ENCODE measurements around the gene RIMS3. TPM values are rescaled to one million over a fixed set of nuclear protein-coding genes. Genes with fewer than 3 reads are reported as not detected.
A peak's percentile ranks its signal among the peaks of the same experiment; 100 is the strongest.
"Not testable (repeated sequence)": the region's sequence is repeated elsewhere in the genome, so short reads cannot be mapped to it uniquely, and the experiment has no call there.

The RIMS3 gene
- total RNA-seq, 3 donors from 2014 or later: 0.64 to 4.4 (median 2.6) TPM

DNA sequence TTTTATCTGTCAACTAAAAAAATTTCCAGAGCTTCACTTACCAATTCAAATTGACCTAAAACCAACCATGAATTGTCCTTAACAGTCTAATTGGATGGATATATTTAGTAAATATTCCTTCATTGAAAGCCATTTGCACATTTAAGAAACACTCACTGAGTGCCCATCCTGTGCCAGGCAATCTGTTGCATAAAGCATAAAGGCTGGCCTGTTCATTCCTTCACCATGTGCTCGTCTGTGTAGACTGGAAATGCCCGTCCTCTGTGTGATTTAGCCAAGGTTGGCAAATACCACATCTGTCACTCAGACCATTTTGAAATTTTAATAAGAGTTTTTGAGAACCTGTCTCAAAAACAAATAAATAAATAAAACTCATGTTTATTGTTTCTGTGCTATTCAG, 76.9 kb downstream of the RIMS3 start:
- DNase-seq (ENCODE audit: low spot score in 2 of 2): no peak
- Histone ChIP-seq H3K4me1 (peaks cover 0 to 4% of the 10 kb centered on the region in 2 donors), H3K9me3 (no peaks in the 10 kb centered on the region), H3K27ac (no peak overlapping the region), H3K4me3 (no peak overlapping the region), H3K27me3 (no peaks in the 10 kb centered on the region), H3K36me3 (no peaks in the 10 kb centered on the region)
- intact Hi-C loops (cut with DNase I; ENCODE audit: low total_unique reads): no loop called here
- TF ChIP-seq, protein P1, sequence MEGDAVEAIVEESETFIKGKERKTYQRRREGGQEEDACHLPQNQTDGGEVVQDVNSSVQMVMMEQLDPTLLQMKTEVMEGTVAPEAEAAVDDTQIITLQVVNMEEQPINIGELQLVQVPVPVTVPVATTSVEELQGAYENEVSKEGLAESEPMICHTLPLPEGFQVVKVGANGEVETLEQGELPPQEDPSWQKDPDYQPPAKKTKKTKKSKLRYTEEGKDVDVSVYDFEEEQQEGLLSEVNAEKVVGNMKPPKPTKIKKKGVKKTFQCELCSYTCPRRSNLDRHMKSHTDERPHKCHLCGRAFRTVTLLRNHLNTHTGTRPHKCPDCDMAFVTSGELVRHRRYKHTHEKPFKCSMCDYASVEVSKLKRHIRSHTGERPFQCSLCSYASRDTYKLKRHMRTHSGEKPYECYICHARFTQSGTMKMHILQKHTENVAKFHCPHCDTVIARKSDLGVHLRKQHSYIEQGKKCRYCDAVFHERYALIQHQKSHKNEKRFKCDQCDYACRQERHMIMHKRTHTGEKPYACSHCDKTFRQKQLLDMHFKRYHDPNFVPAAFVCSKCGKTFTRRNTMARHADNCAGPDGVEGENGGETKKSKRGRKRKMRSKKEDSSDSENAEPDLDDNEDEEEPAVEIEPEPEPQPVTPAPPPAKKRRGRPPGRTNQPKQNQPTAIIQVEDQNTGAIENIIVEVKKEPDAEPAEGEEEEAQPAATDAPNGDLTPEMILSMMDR (IDR thresholded peaks at IDR 0.05): no peak
- TF ChIP-seq POLR2A (IDR thresholded peaks at IDR 0.05): no peak
- TF ChIP-seq POLR2AphosphoS5 (IDR thresholded peaks at IDR 0.05): no peak

DNA sequence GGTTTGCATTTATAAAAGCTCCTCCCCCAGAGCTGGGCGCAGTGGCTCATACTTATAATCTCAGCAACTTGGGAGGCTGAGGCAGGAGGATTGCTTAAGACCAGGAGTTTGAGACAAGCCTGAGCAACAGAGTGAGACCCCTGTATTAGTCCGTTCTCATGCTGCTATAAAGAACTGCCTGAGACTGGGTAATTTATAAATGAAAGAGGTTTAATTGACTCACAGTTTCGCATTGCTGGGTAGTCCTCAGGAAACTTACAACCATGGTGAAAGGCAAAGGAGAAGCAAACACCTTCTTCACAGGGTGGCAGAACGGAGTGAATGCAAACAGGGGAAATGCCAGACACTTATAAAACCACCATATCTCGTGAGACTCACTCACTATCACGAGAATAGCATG, 81.5 kb downstream of the RIMS3 start:
- no peak for DNase-seq (ENCODE audit: low spot score in 2 of 2)
- intact Hi-C loops (cut with DNase I; ENCODE audit: low total_unique reads): no loop called here

DNA sequence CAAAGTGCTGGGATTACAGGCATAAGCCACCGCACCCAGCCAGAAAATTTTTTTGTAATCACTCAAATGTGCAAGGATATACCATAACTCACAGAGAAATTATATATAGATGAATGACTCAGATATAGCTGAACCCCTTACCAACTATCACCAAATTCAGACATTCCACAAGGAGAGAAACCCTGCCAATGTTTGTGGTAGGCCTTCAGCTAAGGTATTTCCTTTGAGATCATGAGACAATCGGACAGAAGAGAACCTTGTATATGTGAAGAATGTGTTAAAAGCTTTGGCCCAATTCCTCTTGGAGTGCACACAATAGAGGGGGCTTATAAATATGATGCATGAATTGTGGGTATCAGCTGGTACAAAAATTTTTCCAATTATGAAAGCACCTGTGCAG, 83.4 kb downstream of the RIMS3 start:
- no peaks in the 10 kb centered on the region for H3K27me3 ChIP-seq
- intact Hi-C loops (cut with DNase I; ENCODE audit: low total_unique reads): no loop called here
- no peak overlapping the region for H3K4me3 ChIP-seq
- peaks cover 0 to 5% of the 10 kb centered on the region in 2 donors for H3K4me1 ChIP-seq
- no peak for DNase-seq (ENCODE audit: low spot score in 2 of 2)
- TF ChIP-seq POLR2AphosphoS5 (IDR thresholded peaks at IDR 0.05): no peak
- TF ChIP-seq, protein P1 (IDR thresholded peaks at IDR 0.05): no peak
- no peak for TF ChIP-seq POLR2A (IDR thresholded peaks at IDR 0.05)
- H3K27ac ChIP-seq: no peak overlapping the region
- no peaks in the 10 kb centered on the region for H3K36me3 ChIP-seq
- H3K9me3 ChIP-seq: no peaks in the 10 kb centered on the region

More for the DNA sequence above, 81.5 kb downstream of the RIMS3 start:
- Histone ChIP-seq H3K4me1 (peaks cover 0 to 5% of the 10 kb centered on the region in 2 donors), H3K9me3 (no peaks in the 10 kb centered on the region), H3K4me3 (no peak overlapping the region), H3K36me3 (no peaks in the 10 kb centered on the region), H3K27me3 (no peaks in the 10 kb centered on the region), H3K27ac (peak overlapping the region in 1 of 2 donors; percentile 65)
- TF ChIP-seq POLR2AphosphoS5 (IDR thresholded peaks at IDR 0.05) (no peak), POLR2A (IDR thresholded peaks at IDR 0.05) (no peak)
- TF ChIP-seq, protein P1 (IDR thresholded peaks at IDR 0.05): no peak

DNA sequence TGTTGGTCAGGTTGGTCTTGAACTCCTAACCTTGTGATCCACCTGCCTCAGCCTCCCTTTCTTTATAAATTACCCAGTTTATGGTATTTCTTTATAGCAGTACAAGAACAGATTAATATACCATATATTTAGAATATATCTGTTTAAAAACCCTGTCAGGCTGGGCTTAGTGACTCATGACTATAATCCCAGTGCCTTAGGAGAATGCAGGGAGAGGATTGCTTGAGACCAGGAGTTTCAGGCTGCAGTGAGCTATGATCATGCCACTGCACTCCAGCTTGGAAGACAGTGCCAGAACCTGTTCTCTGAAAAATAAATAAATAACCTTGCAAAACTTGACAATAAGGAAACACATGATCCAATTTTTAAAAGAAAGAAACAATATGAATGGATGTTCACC, 90.1 kb downstream of the RIMS3 start:
- no peak for DNase-seq (ENCODE audit: low spot score in 2 of 2)
- Histone ChIP-seq H3K27ac (no peak overlapping the region), H3K36me3 (no peaks in the 10 kb centered on the region), H3K4me1 (no peaks in the 10 kb centered on the region), H3K4me3 (no peak overlapping the region), H3K9me3 (no peaks in the 10 kb centered on the region), H3K27me3 (no peaks in the 10 kb centered on the region)
- TF ChIP-seq, protein P1 (IDR thresholded peaks at IDR 0.05): no peak
- TF ChIP-seq POLR2A (IDR thresholded peaks at IDR 0.05) (no peak), POLR2AphosphoS5 (IDR thresholded peaks at IDR 0.05) (no peak)
- intact Hi-C loops (cut with DNase I; ENCODE audit: low total_unique reads): no loop called here

DNA sequence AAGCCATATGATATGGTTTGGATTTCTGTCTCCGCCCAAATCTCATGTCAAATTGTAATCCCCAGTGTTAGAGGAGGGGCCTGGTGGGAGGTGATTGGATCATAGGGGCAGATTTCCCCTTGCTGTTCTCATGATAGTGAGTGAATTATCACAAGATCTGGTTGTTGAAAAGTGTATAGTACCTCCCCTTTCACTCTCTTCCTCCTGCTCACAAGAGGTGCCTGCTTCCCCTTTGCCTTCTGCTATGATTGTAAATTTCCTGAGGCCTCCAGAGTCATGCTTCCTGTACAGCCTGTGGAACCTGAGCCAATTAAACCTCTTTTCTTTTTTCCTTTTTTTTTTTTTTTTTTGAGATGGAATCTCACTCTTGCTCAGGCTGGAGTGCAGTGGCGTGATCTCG, 90.7 kb downstream of the RIMS3 start:
- intact Hi-C loops (cut with DNase I; ENCODE audit: low total_unique reads); H3K36me3 ChIP-seq; DNase-seq (ENCODE audit: low spot score in 2 of 2); H3K27me3 ChIP-seq; H3K9me3 ChIP-seq; H3K27ac ChIP-seq; H3K4me3 ChIP-seq; H3K4me1 ChIP-seq: not testable (repeated sequence)

Other genes with a start within 250 kb of the RIMS3 start
- 1 to 10 TPM in 2 of 3 donors, under 1 TPM in 1; 0.96 to 2.6 (median 1.2) TPM for gene ZFP69B, start 215.2 kb downstream of the RIMS3 start, total RNA-seq
- 1 to 10 TPM; 2.2 to 4.8 (median 4.6) TPM for gene ZFP69, start 188.4 kb downstream of the RIMS3 start, total RNA-seq
- gene EXO5, start 156.9 kb downstream of the RIMS3 start, total RNA-seq: 10 to 100 TPM in 2 of 3 donors, 1 to 10 TPM in 1; 5.6 to 16.7 (median 11.5) TPM
- 1 to 10 TPM; 4.0 to 8.2 (median 5.9) TPM for gene ZNF684, start 134.0 kb downstream of the RIMS3 start, total RNA-seq
- gene NFYC, start 26.0 kb upstream of the RIMS3 start, total RNA-seq: 10 to 100 TPM; 42.7 to 69.7 (median 55.7) TPM
- 1 to 10 TPM in 2 of 3 donors, under 1 TPM in 1; 0.32 to 1.3 (median 1.3) TPM for gene KCNQ4, start 118.1 kb upstream of the RIMS3 start, total RNA-seq
- 100 to 1,000 TPM in 1 of 3 donors, 10 to 100 TPM in 2; 12.2 to 136 (median 26.9) TPM for gene CITED4, start 196.7 kb upstream of the RIMS3 start, total RNA-seq